Activated T-cell treated with anti-CD3 and anti-CD28 coated beads, Interleukin-2, amount 50 U/mL, for 72 hours (primary cell): ENCODE measurements around the gene TNFAIP2. TPM values are rescaled to one million over a fixed set of nuclear protein-coding genes. Genes with fewer than 3 reads are reported as not detected.

Source experiments
- ATAC-seq, 2 donors: fragments of 150-1000 bp; cut with Tn5 transposase; replicated peaks in 1 of 2; 2 replicates each; pipeline ENCODE4 v1.10.0; 2021; ENCODE audit warnings: moderate library complexity in 2 of 2, mild to moderate bottlenecking in 1 of 2
- DNase-seq, 2 donors: peaks; one replicate each; pipeline ENCODE4 v3.0.0; 2021 to 2022; ENCODE audit warnings: mixed read lengths in 1 of 2
- H3K27ac Mint-ChIP-seq: one replicate; pipeline ENCODE4 v1.8.0; 2022; ENCODE audit warnings: mild to moderate bottlenecking, moderate library complexity, mixed read lengths
- H3K27me3 Mint-ChIP-seq: one replicate; pipeline ENCODE4 v1.8.0; 2022; ENCODE audit warnings: low read depth, mixed read lengths
- H3K36me3 Mint-ChIP-seq, 2 donors: one replicate each; pipeline ENCODE4 v1.8.0; 2022; ENCODE audit warnings: mixed read lengths in 2 of 2, mild to moderate bottlenecking in 1 of 2; ENCODE audit not compliant: insufficient read depth in 2 of 2
- H3K4me1 Mint-ChIP-seq: one replicate; pipeline ENCODE4 v1.8.0; 2022; ENCODE audit warnings: low read depth, mixed read lengths
- H3K4me3 Mint-ChIP-seq, 2 donors: one replicate each; pipeline ENCODE4 v1.8.0; 2022; ENCODE audit warnings: mild to moderate bottlenecking in 2 of 2, mixed read lengths in 2 of 2, moderate library complexity in 2 of 2
- H3K9me3 Mint-ChIP-seq, 2 donors: one replicate each; pipeline ENCODE4 v1.8.0; 2022; ENCODE audit warnings: mixed read lengths in 2 of 2
- total RNA-seq, 2 donors: library from RNA; stranded (reverse); gene quantifications; one replicate each; pipeline ENCODE4 v1.2.3, GENCODE V29; 2022

The TNFAIP2 gene
- total RNA-seq, 2 donors from 2014 or later = 8.8 to 12.2 TPM

GRCh38 chr14:103089386-103090335 lies 33.6 kb upstream of the TNFAIP2 start:
- DNase-seq (no peak), ATAC-seq (no peak)
- no peaks in the 10 kb centered on the region for H3K36me3 Mint-ChIP-seq
- H3K27me3 Mint-ChIP-seq = peaks cover 15% of the 10 kb centered on the region
- no peaks in the 10 kb centered on the region for H3K9me3 Mint-ChIP-seq
- H3K4me3 Mint-ChIP-seq = no peak overlapping the region
- no peak overlapping the region for H3K27ac Mint-ChIP-seq
- peaks cover 5% of the 10 kb centered on the region for H3K4me1 Mint-ChIP-seq

GRCh38 chr14:103090481-103091020 lies 32.7 kb upstream of the TNFAIP2 start:
- Mint-ChIP-seq H3K9me3 (no peaks in the 10 kb centered on the region), H3K27me3 (peaks cover 11% of the 10 kb centered on the region), H3K4me3 (peak overlapping the region; percentile 55 to 70), H3K4me1 (peaks cover 5% of the 10 kb centered on the region), H3K27ac (no peak overlapping the region), H3K36me3 (no peaks in the 10 kb centered on the region)
- ATAC-seq (no peak), DNase-seq (no peak)

- H3K27ac Mint-ChIP-seq = no peak overlapping the region
- peak overlapping the region; percentile 57 to 70 for H3K4me3 Mint-ChIP-seq
- H3K27me3 Mint-ChIP-seq = peaks cover 9% of the 10 kb centered on the region
- ATAC-seq (peak; percentile 89 to 90), DNase-seq (peak; percentile 82 to 83)
- H3K4me1 Mint-ChIP-seq = peaks cover 5% of the 10 kb centered on the region
- H3K9me3 Mint-ChIP-seq = no peaks in the 10 kb centered on the region
- H3K36me3 Mint-ChIP-seq = no peaks in the 10 kb centered on the region
Observed at GRCh38 chr14:103091041-103091882, 32.0 kb upstream of the TNFAIP2 start.

GRCh38 chr14:103091883-103092222 lies 31.4 kb upstream of the TNFAIP2 start:
- Mint-ChIP-seq H3K9me3 (no peaks in the 10 kb centered on the region), H3K36me3 (no peaks in the 10 kb centered on the region), H3K27me3 (peaks cover 3% of the 10 kb centered on the region), H3K4me1 (peaks cover 5% of the 10 kb centered on the region), H3K4me3 (peak overlapping the region; percentile 57 to 58), H3K27ac (no peak overlapping the region)
- ATAC-seq (no peak), DNase-seq (no peak)

- Mint-ChIP-seq H3K4me1 (peaks cover 5% of the 10 kb centered on the region), H3K9me3 (no peaks in the 10 kb centered on the region), H3K4me3 (no peak overlapping the region), H3K27ac (no peak overlapping the region), H3K27me3 (no peaks in the 10 kb centered on the region), H3K36me3 (no peaks in the 10 kb centered on the region)
- ATAC-seq (no peak), DNase-seq (no peak)
Observed at GRCh38 chr14:103093856-103094405, 29.3 kb upstream of the TNFAIP2 start.

- DNase-seq (no peak), ATAC-seq (no peak)
- no peak within 1 kb of the TSS for H3K27ac Mint-ChIP-seq
- peaks cover 5% of the 10 kb centered on the region for H3K4me1 Mint-ChIP-seq
- no peak within 1 kb of the TSS for H3K4me3 Mint-ChIP-seq
- no peaks in the 10 kb centered on the region for H3K36me3 Mint-ChIP-seq
- H3K9me3 Mint-ChIP-seq = no peaks in the 10 kb centered on the region
- H3K27me3 Mint-ChIP-seq = no peaks in the 10 kb centered on the region
Observed at GRCh38 chr14:103094406-103095209, 28.7 kb upstream of the TNFAIP2 start, which contains the start of gene EXOC3L4. TSS of gene EXOC3L4 (plus strand) at chr14:103094725. CDS start at chr14:103100220, 5,495 bp downstream.

GRCh38 chr14:103095210-103095778 lies 28.0 kb upstream of the TNFAIP2 start:
- no peak overlapping the region for H3K27ac Mint-ChIP-seq
- no peaks in the 10 kb centered on the region for H3K9me3 Mint-ChIP-seq
- DNase-seq = no peak
- H3K4me1 Mint-ChIP-seq = peaks cover 5% of the 10 kb centered on the region
- H3K27me3 Mint-ChIP-seq = no peaks in the 10 kb centered on the region
- no peak overlapping the region for H3K4me3 Mint-ChIP-seq
- H3K36me3 Mint-ChIP-seq = no peaks in the 10 kb centered on the region
- ATAC-seq = no peak

- Mint-ChIP-seq H3K36me3 (no peaks in the 10 kb centered on the region), H3K4me1 (no peaks in the 10 kb centered on the region), H3K9me3 (no peaks in the 10 kb centered on the region), H3K27ac (no peak overlapping the region), H3K27me3 (peaks cover 5% of the 10 kb centered on the region), H3K4me3 (no peak overlapping the region)
- DNase-seq = no peak
- ATAC-seq = no peak
Observed at GRCh38 chr14:103096387-103096786, 26.9 kb upstream of the TNFAIP2 start.

- Mint-ChIP-seq H3K36me3 (no peaks in the 10 kb centered on the region), H3K9me3 (no peaks in the 10 kb centered on the region), H3K27me3 (peaks cover 13% of the 10 kb centered on the region), H3K4me3 (no peak overlapping the region), H3K4me1 (no peaks in the 10 kb centered on the region), H3K27ac (no peak overlapping the region)
- no peak for DNase-seq
- no peak for ATAC-seq
Observed at GRCh38 chr14:103097244-103097993, 25.8 kb upstream of the TNFAIP2 start.

GRCh38 chr14:103097994-103098957 lies 25.0 kb upstream of the TNFAIP2 start:
- H3K27ac Mint-ChIP-seq = no peak overlapping the region
- no peak overlapping the region for H3K4me3 Mint-ChIP-seq
- no peaks in the 10 kb centered on the region for H3K9me3 Mint-ChIP-seq
- H3K27me3 Mint-ChIP-seq = peaks cover 19% of the 10 kb centered on the region
- no peaks in the 10 kb centered on the region for H3K36me3 Mint-ChIP-seq
- DNase-seq = no peak
- H3K4me1 Mint-ChIP-seq = no peaks in the 10 kb centered on the region
- no peak for ATAC-seq
